Measurements from ENCODE around the gene FAM114A2.

FAM114A2 gene

GRCh38 chr5:153987301-153987700, 51.4 kb downstream of the FAM114A2 start:
- TF ChIP-seq ZNF274 (IDR thresholded peaks at IDR 0.05; ENCODE audit: low read depth, low read length) (no peak), SUZ12 (IDR thresholded peaks at IDR 0.05; ENCODE audit: extremely low read depth, insufficient read depth, insufficient read length) (no peak), YY1 (IDR thresholded peaks at IDR 0.05; ENCODE audit: insufficient read depth, insufficient read length) (no peak)
- H3K9me3 ChIP-seq (ENCODE audit: insufficient read depth, low read length), result no peaks in the 10 kb centered on the region
- no peak for DNase-seq (ENCODE audit: low read depth, low spot score)
- H3K27me3 ChIP-seq (ENCODE audit: insufficient read depth, insufficient read length), result no peaks in the 10 kb centered on the region
- H3K36me3 ChIP-seq (ENCODE audit: insufficient read depth, insufficient read length, low read length), result no peaks in the 10 kb centered on the region
- no peak overlapping the region for H3K9ac ChIP-seq (ENCODE audit: insufficient read length, low read depth)
- no peak overlapping the region for H3K4me3 ChIP-seq (ENCODE audit: insufficient read length, low read depth)
- H3K4me1 ChIP-seq (ENCODE audit: insufficient read depth, insufficient read length), result no peaks in the 10 kb centered on the region

- Histone ChIP-seq H3K4me3 (ENCODE audit: insufficient read length, low read depth) (no peak overlapping the region), H3K4me1 (ENCODE audit: insufficient read depth, insufficient read length) (no peaks in the 10 kb centered on the region), H3K9me3 (ENCODE audit: insufficient read depth, low read length) (no peaks in the 10 kb centered on the region), H3K9ac (ENCODE audit: insufficient read length, low read depth) (no peak overlapping the region), H3K27me3 (ENCODE audit: insufficient read depth, insufficient read length) (no peaks in the 10 kb centered on the region), H3K36me3 (ENCODE audit: insufficient read depth, insufficient read length, low read length) (no peaks in the 10 kb centered on the region)
- TF ChIP-seq ZNF274 (IDR thresholded peaks at IDR 0.05; ENCODE audit: low read depth, low read length), result no peak
- TF ChIP-seq SUZ12 (IDR thresholded peaks at IDR 0.05; ENCODE audit: extremely low read depth, insufficient read depth, insufficient read length), result no peak
- no peak for TF ChIP-seq YY1 (IDR thresholded peaks at IDR 0.05; ENCODE audit: insufficient read depth, insufficient read length)
- no peak for DNase-seq (ENCODE audit: low read depth, low spot score)
These were observed 53.2 kb downstream of the FAM114A2 start for GRCh38 chr5:153985498-153985897.

GRCh38 chr5:153983885-153984284, 54.8 kb downstream of the FAM114A2 start:
- no peaks in the 10 kb centered on the region for H3K27me3 ChIP-seq (ENCODE audit: insufficient read depth, insufficient read length)
- TF ChIP-seq SUZ12 (IDR thresholded peaks at IDR 0.05; ENCODE audit: extremely low read depth, insufficient read depth, insufficient read length) (no peak), ZNF274 (IDR thresholded peaks at IDR 0.05; ENCODE audit: low read depth, low read length) (no peak), YY1 (IDR thresholded peaks at IDR 0.05; ENCODE audit: insufficient read depth, insufficient read length) (no peak)
- no peak for DNase-seq (ENCODE audit: low read depth, low spot score)
- no peak overlapping the region for H3K4me3 ChIP-seq (ENCODE audit: insufficient read length, low read depth)
- H3K4me1 ChIP-seq (ENCODE audit: insufficient read depth, insufficient read length), result no peaks in the 10 kb centered on the region
- H3K9ac ChIP-seq (ENCODE audit: insufficient read length, low read depth), result no peak overlapping the region
- H3K36me3 ChIP-seq (ENCODE audit: insufficient read depth, insufficient read length, low read length), result no peaks in the 10 kb centered on the region
- no peaks in the 10 kb centered on the region for H3K9me3 ChIP-seq (ENCODE audit: insufficient read depth, low read length)

GRCh38 chr5:153981905-153982605, 56.7 kb downstream of the FAM114A2 start:
- no peak for DNase-seq (ENCODE audit: low read depth, low spot score)
- Histone ChIP-seq H3K9me3 (ENCODE audit: insufficient read depth, low read length) (no peaks in the 10 kb centered on the region), H3K27me3 (ENCODE audit: insufficient read depth, insufficient read length) (no peaks in the 10 kb centered on the region), H3K4me1 (ENCODE audit: insufficient read depth, insufficient read length) (no peaks in the 10 kb centered on the region), H3K36me3 (ENCODE audit: insufficient read depth, insufficient read length, low read length) (no peaks in the 10 kb centered on the region), H3K4me3 (ENCODE audit: insufficient read length, low read depth) (no peak overlapping the region), H3K9ac (ENCODE audit: insufficient read length, low read depth) (no peak overlapping the region)
- TF ChIP-seq ZNF274 (IDR thresholded peaks at IDR 0.05; ENCODE audit: low read depth, low read length), result no peak
- no peak for TF ChIP-seq YY1 (IDR thresholded peaks at IDR 0.05; ENCODE audit: insufficient read depth, insufficient read length)
- no peak for TF ChIP-seq SUZ12 (IDR thresholded peaks at IDR 0.05; ENCODE audit: extremely low read depth, insufficient read depth, insufficient read length)

GRCh38 chr5:153979028-153979783, 59.5 kb downstream of the FAM114A2 start:
- Histone ChIP-seq H3K27me3 (ENCODE audit: insufficient read depth, insufficient read length) (no peaks in the 10 kb centered on the region), H3K9me3 (ENCODE audit: insufficient read depth, low read length) (no peaks in the 10 kb centered on the region), H3K9ac (ENCODE audit: insufficient read length, low read depth) (no peak overlapping the region), H3K4me3 (ENCODE audit: insufficient read length, low read depth) (no peak overlapping the region), H3K4me1 (ENCODE audit: insufficient read depth, insufficient read length) (no peaks in the 10 kb centered on the region), H3K36me3 (ENCODE audit: insufficient read depth, insufficient read length, low read length) (no peaks in the 10 kb centered on the region)
- no peak for DNase-seq (ENCODE audit: low read depth, low spot score)
- TF ChIP-seq SUZ12 (IDR thresholded peaks at IDR 0.05; ENCODE audit: extremely low read depth, insufficient read depth, insufficient read length), result no peak
- TF ChIP-seq YY1 (IDR thresholded peaks at IDR 0.05; ENCODE audit: insufficient read depth, insufficient read length), result no peak
- TF ChIP-seq ZNF274 (IDR thresholded peaks at IDR 0.05; ENCODE audit: low read depth, low read length), result no peak

GRCh38 chr5:153974813-153975163, 63.9 kb downstream of the FAM114A2 start:
- Histone ChIP-seq H3K9ac (ENCODE audit: insufficient read length, low read depth) (no peak overlapping the region), H3K27me3 (ENCODE audit: insufficient read depth, insufficient read length) (no peaks in the 10 kb centered on the region), H3K4me3 (ENCODE audit: insufficient read length, low read depth) (no peak overlapping the region), H3K9me3 (ENCODE audit: insufficient read depth, low read length) (no peaks in the 10 kb centered on the region), H3K4me1 (ENCODE audit: insufficient read depth, insufficient read length) (no peaks in the 10 kb centered on the region), H3K36me3 (ENCODE audit: insufficient read depth, insufficient read length, low read length) (no peaks in the 10 kb centered on the region)
- no peak for DNase-seq (ENCODE audit: low read depth, low spot score)
- TF ChIP-seq YY1 (IDR thresholded peaks at IDR 0.05; ENCODE audit: insufficient read depth, insufficient read length), result no peak
- no peak for TF ChIP-seq ZNF274 (IDR thresholded peaks at IDR 0.05; ENCODE audit: low read depth, low read length)
- TF ChIP-seq SUZ12 (IDR thresholded peaks at IDR 0.05; ENCODE audit: extremely low read depth, insufficient read depth, insufficient read length), result no peak

- no peak overlapping the region for H3K9ac ChIP-seq (ENCODE audit: insufficient read length, low read depth)
- no peaks in the 10 kb centered on the region for H3K9me3 ChIP-seq (ENCODE audit: insufficient read depth, low read length)
- H3K4me1 ChIP-seq (ENCODE audit: insufficient read depth, insufficient read length), result no peaks in the 10 kb centered on the region
- H3K36me3 ChIP-seq (ENCODE audit: insufficient read depth, insufficient read length, low read length), result no peaks in the 10 kb centered on the region
- TF ChIP-seq ZNF274 (IDR thresholded peaks at IDR 0.05; ENCODE audit: low read depth, low read length) (no peak), YY1 (IDR thresholded peaks at IDR 0.05; ENCODE audit: insufficient read depth, insufficient read length) (no peak), SUZ12 (IDR thresholded peaks at IDR 0.05; ENCODE audit: extremely low read depth, insufficient read depth, insufficient read length) (no peak)
- no peak overlapping the region for H3K4me3 ChIP-seq (ENCODE audit: insufficient read length, low read depth)
- no peak for DNase-seq (ENCODE audit: low read depth, low spot score)
- no peaks in the 10 kb centered on the region for H3K27me3 ChIP-seq (ENCODE audit: insufficient read depth, insufficient read length)
These were observed 64.4 kb downstream of the FAM114A2 start for GRCh38 chr5:153974131-153974812.

Data from NT2/D1 (cell line).